Type B pancreatic cell (in vitro differentiated cells): Measurements from ENCODE around the gene GLI3. TPM values are rescaled to one million over a fixed set of nuclear protein-coding genes. Genes with fewer than 3 reads are reported as not detected.

Source experiments
- DNase-seq: peaks from one replicate; pipeline ENCODE4 v3.0.0; 2021; ENCODE audit warnings: mixed read lengths; ENCODE audit not compliant: unreplicated experiment; ENCODE audit errors: extremely low spot score
- H3K27ac Mint-ChIP-seq: 2 replicates; pipeline ENCODE4 v1.8.0; 2021; ENCODE audit warnings: mild to moderate bottlenecking, mixed read lengths
- H3K27me3 Mint-ChIP-seq: 2 replicates; pipeline ENCODE4 v1.8.0; 2021; ENCODE audit warnings: mixed read lengths
- H3K36me3 Mint-ChIP-seq: 2 replicates; pipeline ENCODE4 v1.8.0; 2021; ENCODE audit warnings: mixed read lengths
- H3K4me1 Mint-ChIP-seq: one replicate; pipeline ENCODE4 v1.8.0; 2021; ENCODE audit warnings: mixed read lengths; ENCODE audit not compliant: unreplicated experiment
- H3K4me3 Mint-ChIP-seq: 2 replicates; pipeline ENCODE4 v1.8.0; 2021; ENCODE audit warnings: mild to moderate bottlenecking, mixed read lengths
- H3K9me3 Mint-ChIP-seq: 2 replicates; pipeline ENCODE4 v1.8.0; 2021; ENCODE audit warnings: mixed read lengths
- total RNA-seq: library from RNA; stranded (reverse); gene quantifications from 2 replicates; pipeline ENCODE4 v1.2.1, GENCODE V29; 2021; ENCODE audit warnings: low replicate concordance
- TF ChIP-seq, protein P1 (sequence below): fragments of 200-600 bp; sonication (generic); conservative IDR thresholded peaks from 2 replicates; pipeline ENCODE4 v1.5.0; 2021; ENCODE audit warnings: antibody characterized with exemption, mild to moderate bottlenecking

Gene GLI3
- total RNA-seq, 1 donor from 2014 or later: 141 TPM

DNA sequence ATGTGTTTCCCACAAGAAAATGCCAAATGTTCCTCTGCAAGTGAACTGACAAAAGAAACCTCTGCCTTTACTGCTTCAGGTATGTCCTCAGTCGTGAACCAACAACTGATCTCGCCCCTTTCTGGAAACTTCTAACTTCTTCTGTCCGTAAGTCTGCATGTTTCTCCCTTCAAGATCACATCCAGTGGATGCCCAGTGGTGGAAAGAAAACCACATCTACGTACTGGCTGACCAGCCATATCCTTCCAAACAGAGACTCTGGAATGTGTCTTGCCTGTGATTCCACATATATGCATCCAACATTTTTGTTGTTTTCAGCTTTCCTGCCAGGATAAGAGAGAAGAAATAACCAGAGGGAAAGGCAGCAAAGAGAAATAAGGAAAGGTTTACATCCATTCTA is 152.7 kb downstream of the GLI3 start:
- no peak for DNase-seq
- H3K4me1 Mint-ChIP-seq: peaks cover 66% of the 10 kb centered on the region
- no peak overlapping the region for H3K27ac Mint-ChIP-seq
- no peaks in the 10 kb centered on the region for H3K9me3 Mint-ChIP-seq
- H3K27me3 Mint-ChIP-seq: peaks cover 3% of the 10 kb centered on the region
- H3K4me3 Mint-ChIP-seq: no peak overlapping the region
- H3K36me3 Mint-ChIP-seq: peaks cover 43% of the 10 kb centered on the region
- TF ChIP-seq, protein P1, sequence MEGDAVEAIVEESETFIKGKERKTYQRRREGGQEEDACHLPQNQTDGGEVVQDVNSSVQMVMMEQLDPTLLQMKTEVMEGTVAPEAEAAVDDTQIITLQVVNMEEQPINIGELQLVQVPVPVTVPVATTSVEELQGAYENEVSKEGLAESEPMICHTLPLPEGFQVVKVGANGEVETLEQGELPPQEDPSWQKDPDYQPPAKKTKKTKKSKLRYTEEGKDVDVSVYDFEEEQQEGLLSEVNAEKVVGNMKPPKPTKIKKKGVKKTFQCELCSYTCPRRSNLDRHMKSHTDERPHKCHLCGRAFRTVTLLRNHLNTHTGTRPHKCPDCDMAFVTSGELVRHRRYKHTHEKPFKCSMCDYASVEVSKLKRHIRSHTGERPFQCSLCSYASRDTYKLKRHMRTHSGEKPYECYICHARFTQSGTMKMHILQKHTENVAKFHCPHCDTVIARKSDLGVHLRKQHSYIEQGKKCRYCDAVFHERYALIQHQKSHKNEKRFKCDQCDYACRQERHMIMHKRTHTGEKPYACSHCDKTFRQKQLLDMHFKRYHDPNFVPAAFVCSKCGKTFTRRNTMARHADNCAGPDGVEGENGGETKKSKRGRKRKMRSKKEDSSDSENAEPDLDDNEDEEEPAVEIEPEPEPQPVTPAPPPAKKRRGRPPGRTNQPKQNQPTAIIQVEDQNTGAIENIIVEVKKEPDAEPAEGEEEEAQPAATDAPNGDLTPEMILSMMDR: no peak

- Mint-ChIP-seq H3K4me1 (peaks cover 59% of the 10 kb centered on the region), H3K27ac (no peak overlapping the region), H3K27me3 (peaks cover 3% of the 10 kb centered on the region), H3K4me3 (no peak overlapping the region), H3K36me3 (peaks cover 43% of the 10 kb centered on the region), H3K9me3 (peaks cover 2% of the 10 kb centered on the region)
- TF ChIP-seq, protein P1: no peak
- DNase-seq: no peak
Observed at GRCh38 chr7:42083284-42083683, 153.7 kb downstream of the GLI3 start.

DNA sequence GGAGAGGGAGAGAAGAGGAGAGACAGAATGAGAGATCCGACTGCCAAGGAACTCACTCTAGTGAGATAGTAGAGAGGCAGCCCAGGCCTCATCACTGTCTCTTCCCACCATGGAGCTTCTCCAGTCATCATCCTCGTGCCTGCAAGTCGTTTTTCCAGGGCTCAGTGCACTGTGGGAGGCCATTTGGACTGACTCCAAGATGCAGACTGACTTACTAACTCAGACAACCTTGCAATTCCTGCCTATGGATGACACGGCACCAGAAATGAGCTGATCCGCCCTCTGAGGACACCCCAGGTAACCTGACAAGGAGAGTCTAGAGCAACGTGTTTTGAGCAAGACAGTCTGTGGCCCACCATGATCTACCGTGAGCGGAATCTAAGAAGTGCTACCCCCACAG is 154.9 kb downstream of the GLI3 start:
- peaks cover 3% of the 10 kb centered on the region for H3K27me3 Mint-ChIP-seq
- DNase-seq: no peak
- H3K4me3 Mint-ChIP-seq: no peak overlapping the region
- peaks cover 45% of the 10 kb centered on the region for H3K36me3 Mint-ChIP-seq
- H3K27ac Mint-ChIP-seq: peak overlapping the region; percentile 24
- TF ChIP-seq, protein P1: no peak
- peaks cover 4% of the 10 kb centered on the region for H3K9me3 Mint-ChIP-seq
- H3K4me1 Mint-ChIP-seq: peaks cover 56% of the 10 kb centered on the region

DNA sequence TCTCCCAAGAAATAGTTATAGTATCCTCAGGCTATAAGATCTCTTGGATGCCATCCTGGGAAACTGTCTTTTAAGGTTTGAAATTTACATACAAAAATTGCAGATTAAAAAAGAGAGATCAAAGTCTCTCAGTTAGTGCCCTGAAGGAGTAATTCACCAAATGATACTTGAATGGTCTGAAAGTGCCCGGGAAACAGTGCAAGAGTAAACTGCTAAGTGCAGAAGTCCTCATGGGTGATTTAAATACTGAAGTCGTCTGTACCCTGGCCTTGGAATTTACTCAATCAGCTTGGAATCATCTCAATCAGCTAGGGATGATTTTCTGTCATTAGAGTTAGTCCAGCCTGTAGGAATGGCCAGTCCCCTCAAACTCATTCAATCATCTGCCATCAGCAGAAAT is 155.3 kb downstream of the GLI3 start:
- Mint-ChIP-seq H3K4me3 (no peak overlapping the region), H3K27me3 (peaks cover 3% of the 10 kb centered on the region), H3K9me3 (peaks cover 4% of the 10 kb centered on the region), H3K4me1 (peaks cover 55% of the 10 kb centered on the region), H3K27ac (peak overlapping the region; percentile 24), H3K36me3 (peaks cover 47% of the 10 kb centered on the region)
- DNase-seq: no peak
- TF ChIP-seq, protein P1: no peak

GRCh38 chr7:42080841-42081586 is 156.0 kb downstream of the GLI3 start:
- peaks cover 55% of the 10 kb centered on the region for H3K4me1 Mint-ChIP-seq
- TF ChIP-seq, protein P1: no peak

More at GRCh38 chr7:42080841-42081586, 156.0 kb downstream of the GLI3 start:
- H3K36me3 Mint-ChIP-seq: peaks cover 45% of the 10 kb centered on the region
- no peaks in the 10 kb centered on the region for H3K27me3 Mint-ChIP-seq
- peak overlapping the region; percentile 4 for H3K4me3 Mint-ChIP-seq
- H3K9me3 Mint-ChIP-seq: peaks cover 4% of the 10 kb centered on the region
- DNase-seq: no peak
- peak overlapping the region; percentile 24 for H3K27ac Mint-ChIP-seq
